ENCODE data around the gene ZNRF4.

The ZNRF4 gene

DNA sequence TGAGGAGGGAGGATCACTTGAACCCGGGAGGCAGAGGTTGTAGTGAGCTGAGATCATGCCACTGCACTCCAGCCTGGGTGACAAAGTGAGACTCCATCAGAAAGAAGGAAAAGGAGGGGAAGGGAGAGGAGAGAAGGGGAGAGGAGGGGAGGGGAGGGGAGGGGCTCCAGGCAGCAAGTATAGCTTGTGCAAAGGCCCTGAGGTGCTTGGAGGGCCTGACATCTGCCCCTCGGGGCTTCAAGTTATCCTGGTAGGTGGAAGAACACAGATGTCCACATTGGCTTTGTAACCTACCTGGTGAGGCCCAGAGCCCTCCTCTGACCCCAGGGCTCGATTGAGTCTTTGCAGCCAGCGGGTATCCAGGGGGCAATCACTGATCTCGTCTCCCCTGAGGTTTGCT, 11.5 kb upstream of the ZNRF4 start:
- DNase-seq (ENCODE audit: low read depth), result no peak

GRCh38 chr19:5444431-5444830, 10.8 kb upstream of the ZNRF4 start:
- DNase-seq (ENCODE audit: low read depth), result no peak

- no peak for DNase-seq (ENCODE audit: low read depth)
Measured at GRCh38 chr19:5445071-5445470, 10.1 kb upstream of the ZNRF4 start.

DNA sequence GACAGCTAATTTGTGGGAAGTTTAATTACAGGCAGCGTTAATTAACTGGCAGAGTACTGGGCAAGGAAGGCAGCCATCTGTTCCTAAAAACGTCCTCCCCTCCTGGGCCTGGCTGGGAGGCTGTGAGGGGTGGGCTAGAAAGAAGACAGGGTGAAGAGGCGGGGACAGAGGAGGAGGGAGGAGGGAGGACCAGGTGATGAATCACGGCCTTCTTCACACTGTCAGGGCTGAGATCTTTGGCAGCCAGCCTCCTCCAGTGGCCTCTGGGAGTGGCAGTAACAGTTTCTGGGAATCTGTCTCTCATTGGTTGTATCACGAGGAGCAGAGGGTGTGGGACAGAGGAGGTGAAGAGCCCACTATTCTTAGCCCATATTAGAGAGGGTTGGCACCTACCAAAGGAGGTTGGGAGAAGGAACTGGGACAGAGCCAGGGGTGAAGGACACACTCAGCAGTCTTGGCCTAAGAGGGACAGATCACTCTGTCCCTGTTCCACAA, 9.6 kb upstream of the ZNRF4 start:
- no peak for DNase-seq (ENCODE audit: low read depth)

- no peak for DNase-seq (ENCODE audit: low read depth)
Measured at GRCh38 chr19:5447700-5448311, 7.4 kb upstream of the ZNRF4 start.

DNA sequence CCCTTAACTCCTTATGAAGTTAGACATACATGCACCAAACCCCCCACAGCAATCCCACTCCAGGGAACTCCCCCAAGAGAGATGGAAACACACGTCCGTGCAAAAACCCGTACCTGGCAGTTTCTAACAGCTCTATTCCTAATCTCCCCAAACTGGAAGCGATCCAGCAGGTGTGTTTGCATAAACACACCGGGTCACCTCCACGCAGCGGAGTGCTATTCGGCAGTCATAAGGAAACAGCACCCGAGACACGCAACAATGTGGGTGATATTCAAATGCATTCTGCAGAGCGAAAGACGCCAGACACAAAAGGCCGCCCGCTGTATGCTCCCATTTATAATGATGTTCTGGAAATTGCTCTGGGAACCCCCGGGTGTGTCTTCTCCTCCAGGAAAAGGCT, 6.8 kb upstream of the ZNRF4 start:
- DNase-seq (ENCODE audit: low read depth), result no peak

DNA sequence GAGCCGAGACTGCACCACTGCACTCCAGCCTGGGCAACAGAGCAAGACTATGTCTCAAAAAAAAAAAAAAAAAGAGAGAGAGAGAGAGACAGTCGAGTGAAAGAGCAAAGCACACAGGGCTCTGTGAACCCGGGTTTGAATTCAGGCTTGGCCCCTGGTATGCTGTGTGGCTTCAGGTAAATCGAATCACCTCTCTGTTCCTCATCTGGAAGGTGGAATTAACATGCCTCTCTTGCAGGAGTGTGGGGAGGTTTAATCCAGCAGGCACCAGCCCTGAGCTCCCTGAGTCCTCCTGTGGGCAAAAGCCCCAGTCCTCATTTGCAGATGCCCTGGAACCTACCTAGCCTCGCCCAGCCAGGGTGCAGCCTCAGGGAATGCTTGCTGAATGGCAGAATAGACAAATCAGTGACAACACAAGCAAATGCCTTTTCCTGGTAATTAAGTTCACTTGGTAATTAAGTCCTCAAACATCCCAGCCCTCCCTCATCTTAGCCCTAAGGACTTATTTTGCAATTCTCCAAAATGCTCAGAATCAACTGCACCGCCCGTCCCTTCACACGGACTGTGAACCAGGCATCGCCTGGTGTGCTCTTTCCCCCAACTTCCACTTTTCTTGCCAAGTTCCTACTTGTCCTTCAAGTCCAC, 4.6 kb upstream of the ZNRF4 start:
- no peak for DNase-seq (ENCODE audit: low read depth)

DNA sequence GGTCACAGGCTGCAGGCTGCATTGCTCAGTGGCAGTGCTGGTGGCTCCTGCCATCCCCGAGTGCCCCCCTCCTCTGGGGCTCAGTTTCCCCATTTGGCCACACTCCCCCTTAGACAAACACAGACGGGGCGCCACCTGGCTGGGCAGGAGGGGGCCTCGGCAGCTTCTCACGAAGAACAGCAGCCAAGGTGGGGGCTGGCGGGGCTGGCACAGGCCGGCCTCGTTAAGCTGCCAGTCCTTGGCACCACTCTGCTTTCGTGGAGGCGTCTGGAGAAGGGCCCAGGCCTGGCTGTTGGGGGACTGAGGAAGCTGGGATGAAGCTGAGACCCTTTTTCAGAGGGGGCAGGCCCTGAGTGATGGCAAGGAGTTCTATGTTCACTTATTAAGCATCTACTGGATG, 3.7 kb upstream of the ZNRF4 start:
- DNase-seq (ENCODE audit: low read depth), result no peak

DNA sequence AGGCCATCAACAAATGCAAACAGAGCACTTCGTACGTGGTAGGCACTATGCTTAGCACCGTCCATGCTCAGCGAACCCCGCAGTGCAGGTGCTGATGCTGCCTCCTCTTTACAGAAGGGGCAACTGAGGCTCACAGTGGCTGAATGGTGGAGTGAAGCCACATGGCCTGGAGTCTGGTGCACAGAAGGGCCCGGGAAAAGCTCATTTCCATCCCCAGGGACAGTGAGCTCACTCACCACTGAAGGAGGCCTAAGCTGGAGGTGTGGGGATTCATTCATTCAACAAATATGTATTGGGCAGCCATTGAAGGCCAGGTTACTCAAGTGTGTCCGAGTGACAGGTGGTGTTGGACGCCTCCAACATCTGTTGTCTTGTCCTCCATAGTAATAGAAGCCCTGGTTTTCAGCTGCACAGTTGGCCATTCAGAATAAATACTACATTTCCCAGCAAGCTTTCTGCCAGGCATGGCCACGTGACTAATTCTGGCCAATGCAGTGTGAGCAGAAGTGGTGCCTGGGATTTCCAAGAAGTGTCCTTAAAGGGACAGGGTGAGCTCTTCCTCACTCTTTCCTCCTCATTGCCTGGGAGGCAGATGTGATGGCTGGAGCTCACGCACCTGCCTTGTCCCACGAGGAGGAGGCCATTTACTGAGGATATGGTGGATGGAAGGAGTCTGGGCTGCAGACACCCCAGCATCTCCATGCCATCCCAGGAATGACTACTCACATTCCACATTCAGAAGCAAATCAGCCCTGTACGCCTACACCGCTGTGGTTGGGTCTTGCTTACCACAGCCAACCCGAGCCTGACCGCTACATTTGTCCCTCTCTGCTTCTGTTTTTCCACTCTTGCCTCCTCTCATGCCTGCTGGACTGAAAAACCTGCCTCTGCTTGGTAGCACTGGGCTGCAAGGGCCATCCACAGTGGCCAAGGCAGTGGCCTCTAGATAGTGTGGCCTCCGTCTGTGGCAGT, 2.3 kb upstream of the ZNRF4 start:
- no peak for DNase-seq (ENCODE audit: low read depth)

GRCh38 chr19:5454743-5455142, 474 bp upstream of the ZNRF4 start:
- DNase-seq (ENCODE audit: low read depth), result no peak

DNA sequence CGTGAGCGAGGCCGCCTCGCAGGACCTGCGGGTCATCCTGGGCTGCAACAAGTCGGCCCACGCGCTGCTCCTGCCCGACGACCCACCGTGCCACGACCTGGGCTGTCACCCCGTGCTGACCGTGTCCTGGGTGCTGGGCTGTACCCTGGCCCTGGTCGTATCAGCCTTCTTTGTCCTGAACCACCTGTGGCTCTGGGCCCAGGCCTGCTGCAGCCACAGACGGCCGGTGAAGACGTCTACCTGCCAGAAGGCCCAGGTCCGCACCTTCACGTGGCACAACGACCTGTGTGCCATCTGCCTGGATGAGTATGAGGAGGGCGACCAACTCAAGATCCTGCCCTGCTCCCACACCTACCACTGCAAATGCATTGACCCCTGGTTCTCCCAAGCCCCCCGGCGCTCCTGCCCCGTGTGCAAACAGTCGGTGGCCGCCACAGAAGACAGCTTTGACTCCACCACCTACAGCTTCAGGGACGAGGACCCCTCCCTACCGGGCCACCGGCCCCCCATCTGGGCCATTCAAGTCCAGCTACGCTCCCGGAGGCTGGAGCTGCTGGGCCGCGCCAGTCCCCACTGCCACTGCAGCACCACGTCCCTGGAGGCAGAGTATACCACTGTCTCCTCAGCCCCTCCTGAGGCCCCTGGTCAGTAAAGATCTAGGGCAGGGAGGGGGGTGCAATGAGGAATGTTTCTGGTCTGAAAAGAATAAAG, 1.1 kb downstream of the ZNRF4 start:
- DNase-seq (ENCODE audit: low read depth), result no peak

DNA sequence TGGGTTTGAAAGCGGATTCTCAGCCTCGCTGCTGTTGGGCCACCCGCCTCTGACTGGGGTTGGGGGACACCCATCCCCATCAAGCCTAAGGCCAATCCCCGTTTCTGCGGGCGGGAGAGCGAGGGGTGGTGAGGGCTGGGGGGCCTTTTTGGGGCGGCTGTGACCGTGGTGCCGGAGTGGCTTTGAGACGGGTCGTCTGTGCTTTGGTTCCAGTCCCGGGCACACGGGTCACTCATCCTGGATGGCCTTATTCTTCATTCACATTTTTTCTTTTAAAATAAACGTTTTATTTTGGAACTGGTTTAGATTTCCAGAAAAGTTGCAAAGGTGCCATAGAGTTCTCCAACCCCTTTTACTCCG, 1.6 kb downstream of the ZNRF4 start:
- DNase-seq (ENCODE audit: low read depth), result no peak

GRCh38 chr19:5457709-5458108, 2.5 kb downstream of the ZNRF4 start:
- no peak for DNase-seq (ENCODE audit: low read depth)

DNA sequence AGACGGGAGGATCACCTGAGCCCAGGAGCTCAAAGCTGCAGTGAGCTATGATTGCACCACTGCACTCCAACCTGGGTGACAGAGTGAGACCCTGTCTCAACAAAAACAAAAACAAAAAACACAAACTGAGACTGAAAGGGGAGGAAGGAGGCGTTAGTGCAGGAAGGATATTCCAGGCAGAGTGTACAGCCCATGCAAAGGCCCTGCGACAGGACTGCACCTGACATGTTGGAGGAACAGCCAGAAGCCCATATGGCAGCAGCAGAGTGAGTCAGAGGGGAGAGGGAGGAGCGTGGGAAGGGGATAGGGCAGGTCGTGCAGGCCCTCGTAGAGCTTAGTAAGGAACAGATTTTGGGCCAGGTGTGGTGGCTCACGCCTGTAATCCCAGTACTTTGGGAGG, 3.2 kb downstream of the ZNRF4 start:
- DNase-seq (ENCODE audit: low read depth), result no peak

- no peak for DNase-seq (ENCODE audit: low read depth)
Measured at GRCh38 chr19:5459360-5459759, 4.1 kb downstream of the ZNRF4 start.

DNA sequence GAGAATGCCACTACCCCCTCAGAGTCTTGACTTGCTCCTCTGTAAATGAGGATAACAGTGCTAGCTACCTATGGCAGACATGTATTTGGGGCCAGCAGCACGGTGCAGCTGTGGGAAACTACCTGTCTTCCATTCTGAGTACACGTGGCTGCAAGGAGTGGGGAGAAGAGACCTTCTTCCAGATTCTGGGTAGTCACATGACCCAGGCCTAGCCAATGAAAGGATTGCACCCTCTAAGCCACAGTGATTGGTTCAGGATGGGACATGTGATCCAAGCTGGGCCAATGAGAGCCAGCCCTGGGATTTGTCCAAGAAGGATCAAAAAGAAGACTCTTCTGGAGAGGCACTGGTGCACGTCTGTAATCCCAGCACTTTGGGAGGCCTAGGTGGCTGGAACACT, 5.5 kb downstream of the ZNRF4 start:
- no peak for DNase-seq (ENCODE audit: low read depth)

DNA sequence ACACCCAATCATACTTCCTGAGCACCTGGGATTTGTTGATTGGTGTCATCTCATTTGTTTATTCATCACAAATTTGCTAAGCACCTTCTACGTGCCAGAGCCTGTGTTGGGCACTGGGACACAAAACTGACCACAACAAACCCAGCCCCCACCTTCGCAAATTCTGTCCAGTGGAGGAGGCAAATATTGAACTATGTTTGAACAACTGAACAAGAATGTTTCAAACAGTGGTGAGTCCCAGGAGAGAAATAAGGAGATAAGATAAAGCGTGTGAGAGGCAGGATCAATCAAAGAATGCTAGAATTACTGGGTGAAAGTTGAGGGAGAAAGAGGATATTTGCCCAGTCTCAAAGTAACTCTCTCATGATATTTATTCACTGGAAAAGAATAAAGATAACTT, 8.7 kb downstream of the ZNRF4 start:
- DNase-seq (ENCODE audit: low read depth), result no peak

- DNase-seq (ENCODE audit: low read depth), result no peak
Measured at GRCh38 chr19:5466072-5466471, 10.9 kb downstream of the ZNRF4 start.

- no peak for DNase-seq (ENCODE audit: low read depth)
Measured at GRCh38 chr19:5466814-5467291, 11.6 kb downstream of the ZNRF4 start.

DNA sequence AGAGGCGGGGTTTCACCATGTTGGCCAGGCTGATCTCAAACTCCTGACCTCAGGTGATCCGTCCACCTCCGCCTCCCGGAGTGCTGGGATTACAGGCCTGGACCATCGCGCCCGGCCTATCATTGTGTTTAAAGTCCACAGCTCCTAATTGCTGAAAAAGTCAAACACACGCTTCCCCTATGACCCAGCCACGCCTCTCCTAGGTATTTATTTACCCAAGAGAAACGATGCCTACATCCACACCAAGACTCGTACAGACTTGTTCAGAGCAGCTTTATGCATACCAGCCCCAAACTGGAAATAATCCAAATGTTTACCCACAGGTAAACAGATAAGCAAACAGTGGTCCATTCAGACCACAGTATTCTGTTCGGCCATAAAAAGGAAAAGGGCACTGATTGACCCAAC, 15.1 kb downstream of the ZNRF4 start:
- DNase-seq (ENCODE audit: low read depth), result no peak

DNA sequence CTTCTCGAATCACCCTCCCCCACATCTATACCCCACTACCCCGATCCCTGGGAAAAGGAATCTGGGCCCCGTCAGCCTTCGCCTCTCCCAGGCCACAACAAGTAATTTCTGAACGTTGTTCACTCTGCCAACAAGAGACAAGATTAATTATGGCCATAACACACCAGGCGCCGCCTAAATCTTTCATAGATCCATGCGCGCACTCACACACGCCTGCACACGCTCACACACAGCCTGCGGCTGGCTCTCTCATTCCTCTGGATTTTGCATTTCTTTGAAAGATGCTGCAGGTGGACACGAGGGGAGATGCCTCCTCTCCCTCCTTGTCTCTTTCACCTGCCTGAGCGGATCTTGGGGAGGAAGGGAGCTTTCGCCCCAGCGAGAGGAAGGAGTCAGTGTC, 17.1 kb downstream of the ZNRF4 start:
- DNase-seq (ENCODE audit: low read depth), result no peak

GRCh38 chr19:5473646-5474045, 18.4 kb downstream of the ZNRF4 start:
- no peak for DNase-seq (ENCODE audit: low read depth)
